Bronchial epithelial cell (primary cell): ENCODE data around the gene CORO2B. TPM values are rescaled to one million over a fixed set of nuclear protein-coding genes. Genes with fewer than 3 reads are reported as not detected.
A peak's percentile ranks its signal among the peaks of the same experiment; 100 is the strongest.

Source experiments
- DNase-seq: peaks from one replicate; pipeline ENCODE4 v3.0.0-alpha.2; 2010; ENCODE audit warnings: low read depth
- FAIRE-seq: peaks from 2 replicates; lab custom pipeline; 2011; peaks lifted over from hg19 to GRCh38; lab: Jason Lieb, UNC
- H3K27me3 ChIP-seq: 2 replicates; pipeline ENCODE4 v1.5.1; 2011; ENCODE audit warnings: low read length; ENCODE audit not compliant: control insufficient read depth, insufficient read depth
- H3K36me3 ChIP-seq: 2 replicates; pipeline ENCODE4 v1.5.1; 2011; ENCODE audit warnings: low read length; ENCODE audit not compliant: control insufficient read depth, insufficient read depth
- H3K4me3 ChIP-seq: 2 replicates; pipeline ENCODE4 v1.5.1; 2011; ENCODE audit warnings: mild to moderate bottlenecking, low read depth, low read length, control low read depth
- total RNA-seq: library from RNA; depleted of rRNA; stranded (reverse); fragments of >200 nt; gene quantifications from 2 replicates; pipeline ENCODE4 v1.2.1, GENCODE V29; 2014
- TF ChIP-seq, protein P1 (sequence below): IDR thresholded peaks from 2 replicates; pipeline ENCODE4 v1.5.1; 2011; ENCODE audit warnings: mild to moderate bottlenecking, moderate library complexity, low read length, control low read depth, inconsistent platforms; ENCODE audit not compliant: insufficient read depth, severe bottlenecking

CORO2B gene
- total RNA-seq, 1 donor from 2014 or later, result under 0.01 TPM

DNA sequence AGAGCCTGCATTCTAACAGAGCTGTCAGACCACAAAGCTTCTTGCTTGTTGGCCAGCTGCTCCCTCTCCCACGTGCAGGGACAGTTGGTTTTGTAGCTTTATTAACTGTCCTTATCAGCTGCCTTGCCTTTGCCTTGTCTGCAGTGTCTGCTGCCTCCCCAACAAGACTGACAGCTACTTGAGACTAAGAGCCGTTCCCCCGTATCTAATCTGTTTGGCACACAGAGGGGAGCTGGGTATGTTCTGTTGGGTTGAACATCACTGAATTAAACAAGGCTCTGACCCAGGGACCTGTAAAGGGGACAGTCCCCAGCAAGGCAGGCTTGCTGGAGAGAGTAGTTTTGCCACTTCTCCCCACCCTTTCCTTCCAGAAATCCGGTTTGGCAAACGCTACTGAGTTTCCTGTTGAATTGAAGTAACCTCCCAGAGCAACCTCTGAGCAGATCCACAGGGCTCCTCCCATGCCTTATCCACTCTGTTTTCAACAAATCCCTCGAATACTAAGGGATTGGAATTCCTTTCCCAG lies 125.8 kb downstream of the CORO2B start:
- no peak overlapping the region for H3K4me3 ChIP-seq
- TF ChIP-seq, protein P1, sequence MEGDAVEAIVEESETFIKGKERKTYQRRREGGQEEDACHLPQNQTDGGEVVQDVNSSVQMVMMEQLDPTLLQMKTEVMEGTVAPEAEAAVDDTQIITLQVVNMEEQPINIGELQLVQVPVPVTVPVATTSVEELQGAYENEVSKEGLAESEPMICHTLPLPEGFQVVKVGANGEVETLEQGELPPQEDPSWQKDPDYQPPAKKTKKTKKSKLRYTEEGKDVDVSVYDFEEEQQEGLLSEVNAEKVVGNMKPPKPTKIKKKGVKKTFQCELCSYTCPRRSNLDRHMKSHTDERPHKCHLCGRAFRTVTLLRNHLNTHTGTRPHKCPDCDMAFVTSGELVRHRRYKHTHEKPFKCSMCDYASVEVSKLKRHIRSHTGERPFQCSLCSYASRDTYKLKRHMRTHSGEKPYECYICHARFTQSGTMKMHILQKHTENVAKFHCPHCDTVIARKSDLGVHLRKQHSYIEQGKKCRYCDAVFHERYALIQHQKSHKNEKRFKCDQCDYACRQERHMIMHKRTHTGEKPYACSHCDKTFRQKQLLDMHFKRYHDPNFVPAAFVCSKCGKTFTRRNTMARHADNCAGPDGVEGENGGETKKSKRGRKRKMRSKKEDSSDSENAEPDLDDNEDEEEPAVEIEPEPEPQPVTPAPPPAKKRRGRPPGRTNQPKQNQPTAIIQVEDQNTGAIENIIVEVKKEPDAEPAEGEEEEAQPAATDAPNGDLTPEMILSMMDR, result no peak
- DNase-seq, result peak; percentile 22
- FAIRE-seq, result peak; percentile 84
- no peaks in the 10 kb centered on the region for H3K36me3 ChIP-seq
- peaks cover 6% of the 10 kb centered on the region for H3K27me3 ChIP-seq

- Histone ChIP-seq H3K4me3 (no peak overlapping the region), H3K27me3 (peaks cover 4% of the 10 kb centered on the region), H3K36me3 (no peaks in the 10 kb centered on the region)
- DNase-seq, result peak; percentile 42
- TF ChIP-seq, protein P1, result no peak
- FAIRE-seq, result no peak
Observed at GRCh38 chr15:68706256-68706655, 127.5 kb downstream of the CORO2B start.

DNA sequence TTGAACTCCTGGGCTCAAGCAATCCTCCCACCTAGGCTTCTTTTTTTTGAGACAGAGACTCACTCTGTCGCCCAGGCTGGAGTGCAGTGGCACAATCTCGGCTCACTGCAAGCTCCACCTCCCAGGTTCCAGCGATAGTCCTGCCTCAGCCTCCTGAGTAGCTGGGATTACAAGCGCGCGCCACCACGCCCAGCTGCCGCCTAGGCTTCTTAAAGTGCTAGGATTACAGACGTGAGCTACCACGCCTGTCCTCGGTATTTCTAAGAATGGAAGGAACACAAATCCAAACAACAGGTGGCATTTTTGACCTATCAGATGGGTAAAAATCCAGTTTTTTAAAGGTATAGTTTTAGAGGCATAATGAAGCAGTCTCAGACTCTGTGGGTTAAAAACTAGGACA lies 128.1 kb downstream of the CORO2B start:
- TF ChIP-seq, protein P1, result no peak
- no peak overlapping the region for H3K4me3 ChIP-seq
- no peaks in the 10 kb centered on the region for H3K36me3 ChIP-seq
- DNase-seq (no peak), FAIRE-seq (no peak)
- peaks cover 4% of the 10 kb centered on the region for H3K27me3 ChIP-seq

DNA sequence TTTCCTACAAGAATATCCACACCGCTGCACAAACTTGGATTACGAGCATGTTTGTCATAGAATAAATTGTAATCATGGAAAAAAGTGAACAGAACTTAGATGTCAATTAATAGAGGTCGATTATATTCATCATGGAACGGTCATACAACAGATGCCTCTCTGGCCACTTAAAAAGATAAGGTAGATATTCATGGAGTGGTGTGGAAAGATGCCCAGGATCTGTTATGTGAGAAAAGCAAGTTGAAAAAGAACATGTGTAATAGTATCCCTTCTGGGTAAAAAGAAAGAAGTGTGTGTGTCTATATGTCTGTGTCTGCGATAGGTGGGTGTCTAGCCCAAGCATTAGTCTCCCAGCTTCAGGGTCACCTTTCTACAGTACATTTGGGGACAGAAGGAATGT lies 128.6 kb downstream of the CORO2B start:
- Histone ChIP-seq H3K36me3 (no peaks in the 10 kb centered on the region), H3K27me3 (no peaks in the 10 kb centered on the region), H3K4me3 (no peak overlapping the region)
- TF ChIP-seq, protein P1, result no peak
- DNase-seq (no peak), FAIRE-seq (no peak)

- FAIRE-seq (no peak), DNase-seq (no peak)
- Histone ChIP-seq H3K36me3 (no peaks in the 10 kb centered on the region), H3K4me3 (no peak overlapping the region), H3K27me3 (no peaks in the 10 kb centered on the region)
- TF ChIP-seq, protein P1, result no peak
Observed at GRCh38 chr15:68709876-68710275, 131.1 kb downstream of the CORO2B start.

DNA sequence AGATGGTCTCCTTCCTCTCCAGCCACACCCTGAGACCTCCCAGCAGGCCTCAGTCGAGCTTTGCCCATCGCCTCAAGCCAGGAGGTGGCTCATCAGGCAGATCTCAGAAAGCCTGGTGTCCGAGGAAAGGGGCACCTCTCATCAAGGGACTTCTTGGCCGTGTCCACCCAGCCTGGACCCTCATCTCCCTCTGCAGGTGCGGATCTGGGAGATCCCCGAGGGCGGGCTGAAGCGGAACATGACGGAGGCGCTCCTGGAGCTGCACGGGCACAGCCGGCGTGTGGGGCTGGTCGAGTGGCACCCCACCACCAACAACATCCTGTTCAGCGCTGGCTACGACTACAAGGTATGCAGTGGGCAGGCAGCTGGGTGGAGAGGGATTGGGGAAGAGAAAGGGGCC lies 131.7 kb downstream of the CORO2B start:
- Histone ChIP-seq H3K27me3 (no peaks in the 10 kb centered on the region), H3K4me3 (no peak overlapping the region), H3K36me3 (no peaks in the 10 kb centered on the region)
- TF ChIP-seq, protein P1, result no peak
- DNase-seq (no peak), FAIRE-seq (no peak)
